ENCODE data around the gene RNF11.

- TF ChIP-seq YY1 (IDR thresholded peaks at IDR 0.05; ENCODE audit: insufficient read depth, insufficient read length), result no peak
- TF ChIP-seq ZNF274 (IDR thresholded peaks at IDR 0.05; ENCODE audit: low read depth, low read length), result no peak
Observed at GRCh38 chr1:51231120-51231519, 5.0 kb upstream of the RNF11 start.
